ENCODE data around the gene ANKRD63. TPM values are rescaled to one million over a fixed set of nuclear protein-coding genes. Genes with fewer than 3 reads are reported as not detected.

The ANKRD63 gene
- polyA plus RNA-seq, 3 donors = not detected

GRCh38 chr15:40285554-40286011 lies 2.7 kb upstream of the ANKRD63 start:
- WGBS, 3 donors = 32 to 67% (median 50%) methylated on average over 1 of the region's 1 CpG
- no peak overlapping the region for H3K27ac ChIP-seq (ENCODE audit: low read depth, low read length)

- H3K27ac ChIP-seq (ENCODE audit: low read depth, low read length) = no peak overlapping the region
- 74 to 87% (median 79%) methylated on average over 4 of the region's 4 CpGs for WGBS, 3 donors
Observed at GRCh38 chr15:40285151-40285550, 2.3 kb upstream of the ANKRD63 start.

GRCh38 chr15:40283615-40284300 lies 894 bp upstream of the ANKRD63 start:
- WGBS, 3 donors = 28 to 32% (median 31%) methylated on average over 33 of the region's 33 CpGs

GRCh38 chr15:40282147-40282868 lies 556 bp downstream of the ANKRD63 start:
- 1% methylated on average over 69 to 92 of the region's 92 CpGs for WGBS, 3 donors
- H3K27ac ChIP-seq (ENCODE audit: low read depth, low read length) = no peak overlapping the region

More at GRCh38 chr15:40283615-40284300, 894 bp upstream of the ANKRD63 start:
- H3K27ac ChIP-seq (ENCODE audit: low read depth, low read length) = no peak overlapping the region

- 1 to 23% (median 15%) methylated on average over 28 to 48 of the region's 51 CpGs for WGBS, 3 donors
- H3K27ac ChIP-seq (ENCODE audit: low read depth, low read length) = no peak overlapping the region
Observed at GRCh38 chr15:40281801-40282146, 1.1 kb downstream of the ANKRD63 start.

- WGBS, 3 donors = 68 to 77% (median 75%) methylated on average over 38 to 43 of the region's 43 CpGs
- no peak overlapping the region for H3K27ac ChIP-seq (ENCODE audit: low read depth, low read length)
Observed at GRCh38 chr15:40281057-40281800, 1.6 kb downstream of the ANKRD63 start.

- H3K27ac ChIP-seq (ENCODE audit: low read depth, low read length) = no peak overlapping the region
- 51 to 69% (median 65%) methylated on average over 30 of the region's 30 CpGs for WGBS, 3 donors
Observed at GRCh38 chr15:40280260-40281056, 2.4 kb downstream of the ANKRD63 start.

- 9 to 30% (median 28%) methylated on average over 39 to 40 of the region's 40 CpGs for WGBS, 3 donors
- no peak overlapping the region for H3K27ac ChIP-seq (ENCODE audit: low read depth, low read length)
Observed at GRCh38 chr15:40279437-40280141, 3.3 kb downstream of the ANKRD63 start.

- no peak overlapping the region for H3K27ac ChIP-seq (ENCODE audit: low read depth, low read length)
- 66 to 73% (median 70%) methylated on average over 10 of the region's 10 CpGs for WGBS, 3 donors
Observed at GRCh38 chr15:40278026-40278425, 4.8 kb downstream of the ANKRD63 start.

- no peak overlapping the region for H3K27ac ChIP-seq (ENCODE audit: low read depth, low read length)
- WGBS, 3 donors = 36 to 59% (median 37%) methylated on average over 16 of the region's 16 CpGs
Observed at GRCh38 chr15:40277471-40277870, 5.4 kb downstream of the ANKRD63 start.

GRCh38 chr15:40276927-40277326 lies 5.9 kb downstream of the ANKRD63 start:
- 51 to 71% (median 56%) methylated on average over 4 of the region's 4 CpGs for WGBS, 3 donors
- no peak overlapping the region for H3K27ac ChIP-seq (ENCODE audit: low read depth, low read length)

GRCh38 chr15:40275954-40276353 lies 6.9 kb downstream of the ANKRD63 start:
- no peak overlapping the region for H3K27ac ChIP-seq (ENCODE audit: low read depth, low read length)
- 86 to 87% (median 87%) methylated on average over 7 of the region's 7 CpGs for WGBS, 3 donors

- no peak overlapping the region for H3K27ac ChIP-seq (ENCODE audit: low read depth, low read length)
- WGBS, 3 donors = 68 to 85% (median 70%) methylated on average over 5 of the region's 5 CpGs
Observed at GRCh38 chr15:40275523-40275922, 7.3 kb downstream of the ANKRD63 start.

- no peak overlapping the region for H3K27ac ChIP-seq (ENCODE audit: low read depth, low read length)
- WGBS, 3 donors = 44 to 52% (median 48%) methylated on average over 26 of the region's 26 CpGs
Observed at GRCh38 chr15:40274350-40275274, 8.3 kb downstream of the ANKRD63 start.

GRCh38 chr15:40273428-40273827 lies 9.4 kb downstream of the ANKRD63 start:
- 87 to 90% (median 88%) methylated on average over 9 of the region's 9 CpGs for WGBS, 3 donors

GRCh38 chr15:40272485-40273056 lies 10.3 kb downstream of the ANKRD63 start:
- WGBS, 3 donors = 73 to 77% (median 76%) methylated on average over 20 of the region's 20 CpGs
- no peak overlapping the region for H3K27ac ChIP-seq (ENCODE audit: low read depth, low read length)

More at GRCh38 chr15:40273428-40273827, 9.4 kb downstream of the ANKRD63 start:
- H3K27ac ChIP-seq (ENCODE audit: low read depth, low read length) = no peak overlapping the region

All from adipose tissue (tissue), 3 donors.